K562 (cell line): ENCODE measurements around the gene SLC25A42. TPM values are rescaled to one million over a fixed set of nuclear protein-coding genes. Genes with fewer than 3 reads are reported as not detected.

ENCODE experiments used
- BACH1 ChIP-seq: fragments of 200-800 bp; sonication (Bioruptor generic); IDR thresholded peaks from 2 replicates; pipeline ENCODE4 v1.6.1; 2016; ENCODE audit warnings: missing genetic modification characterization, missing compliant biosample characterization
- CXXC5 ChIP-seq: fragments of 250-450 bp; sonication (Bioruptor Pico); IDR thresholded peaks from 2 replicates; pipeline ENCODE4 v1.8.0; 2022; ENCODE audit warnings: inconsistent platforms, mild to moderate bottlenecking, moderate library complexity
- FOXP1 ChIP-seq: sonication (generic); formaldehyde crosslinking; IDR thresholded peaks from 2 replicates; pipeline ENCODE4 v1.8.0; 2022; ENCODE audit warnings: mild to moderate bottlenecking, missing genetic modification reagents
- KDM1A ChIP-seq, 2 experiments: fragments of 450-650 bp; IDR thresholded peaks; 2 replicates each; pipeline ENCODE4 v1.6.1; 2016; ENCODE audit warnings: mild to moderate bottlenecking in 2 of 2
- NR2C1 ChIP-seq, 2 experiments: fragments of 450-650 bp; IDR thresholded peaks; 2 replicates each; pipeline ENCODE4 v1.6.1; 2017; ENCODE audit warnings: mild to moderate bottlenecking in 2 of 2, antibody characterized with exemption in 1 of 2, inconsistent platforms in 1 of 2, missing compliant biosample characterization in 1 of 2, missing genetic modification characterization in 1 of 2
- POLR2H ChIP-seq: IDR thresholded peaks from 2 replicates; pipeline ENCODE4 v1.6.1; 2016; ENCODE audit warnings: missing genetic modification characterization, low read depth, mild to moderate bottlenecking, control low read depth, missing compliant biosample characterization, moderate library complexity
- SMARCB1 ChIP-seq: IDR thresholded peaks from 2 replicates; pipeline ENCODE4 v1.6.1; 2011; ENCODE audit warnings: improper control_type of control experiment, low read depth; ENCODE audit not compliant: insufficient read length
- ZBTB8A ChIP-seq: fragments of 450-650 bp; IDR thresholded peaks from 2 replicates; pipeline ENCODE4 v1.6.1; 2018; ENCODE audit warnings: mild to moderate bottlenecking, moderate library complexity; ENCODE audit not compliant: partially characterized antibody
- ZNF444 ChIP-seq: fragments of 250-450 bp; sonication (Bioruptor Pico); IDR thresholded peaks from 2 replicates; pipeline ENCODE4 v1.4.0; 2020; ENCODE audit warnings: mild to moderate bottlenecking, moderate library complexity
- polyA plus RNA-seq, 8 experiments: library from polyadenylated mRNA; depleted of rRNA in 4 of 8; stranded (reverse) in 5 of 8; unstranded in 3 of 8; fragments of >200 nt; fragmentation: Nextera tagmentation in 2 of 8; fragmentation: Illumina TruSeq in 1 of 8; extraction: Ambion mirVana in 2 of 8; extraction: Trizol in 1 of 8; gene quantifications; 2 replicates each; pipeline versions ENCODE4 v1.2.1 to v1.2.3, GENCODE V29; 2011 to 2014; ENCODE audit warnings: inconsistent platforms in 1 of 8, missing spikeins in 1 of 8
- total RNA-seq, 7 experiments: library from RNA; depleted of rRNA in 6 of 7; stranded (reverse); fragments of >200 nt in 6 of 7; fragmentation: Illumina TruSeq in 2 of 7; extraction: Trizol in 2 of 7; gene quantifications; 2 replicates each; pipeline versions ENCODE4 v1.2.1 to v1.2.3, GENCODE V29; 2011 to 2021; ENCODE audit warnings: low replicate concordance in 1 of 7
- TF ChIP-seq, protein P1 (sequence below), 2 experiments: fragments of 450-650 bp in 1 of 2; sonication (generic) in 1 of 2; formaldehyde crosslinking in 1 of 2; IDR thresholded peaks; 2 replicates each; pipeline versions ENCODE4 v1.7.1 to v1.9.0; 2016 to 2022; ENCODE audit warnings: inconsistent platforms in 1 of 2, mild to moderate bottlenecking in 1 of 2, missing genetic modification reagents in 1 of 2
- TF ChIP-seq, protein P2 (sequence below): fragments of 200-800 bp; sonication (Bioruptor generic); IDR thresholded peaks from 2 replicates; pipeline ENCODE4 v1.6.1; 2017; ENCODE audit warnings: missing genetic modification characterization, missing compliant biosample characterization
- TF ChIP-seq, protein P3 (sequence below), 2 experiments: fragments of 150-350 bp in 1 of 2; IDR thresholded peaks; 2 replicates each; pipeline ENCODE4 v1.6.1; 2012 to 2016; ENCODE audit warnings: low read depth in 2 of 2, low read length in 2 of 2, mild to moderate bottlenecking in 1 of 2, moderate library complexity in 1 of 2

SLC25A42 gene
- total and polyA plus RNA-seq, 9 of the 15 experiments (the other 6 are each of a cell fraction or from before 2014, with no cell fraction given): 0.59 to 32.2 (median 14.1) TPM

- TF ChIP-seq FOXP1 (CRISPR knock-in tag): 0 out of 2 replicates have a peak, but pooled peaks have one; percentile 34
- peak; percentile 84 for TF ChIP-seq NR2C1 (IDR thresholded peaks at IDR 0.05)
- TF ChIP-seq NR2C1 (tag; IDR thresholded peaks at IDR 0.05): peak; percentile 87
- no peak for TF ChIP-seq ZBTB8A
- TF ChIP-seq SMARCB1: no peak
- TF ChIP-seq CXXC5 (CRISPR knock-in tag): peak; percentile 60
- TF ChIP-seq ZNF444 (CRISPR knock-in tag): no peak
- no peak for TF ChIP-seq BACH1 (tag)
- TF ChIP-seq, protein P1, sequence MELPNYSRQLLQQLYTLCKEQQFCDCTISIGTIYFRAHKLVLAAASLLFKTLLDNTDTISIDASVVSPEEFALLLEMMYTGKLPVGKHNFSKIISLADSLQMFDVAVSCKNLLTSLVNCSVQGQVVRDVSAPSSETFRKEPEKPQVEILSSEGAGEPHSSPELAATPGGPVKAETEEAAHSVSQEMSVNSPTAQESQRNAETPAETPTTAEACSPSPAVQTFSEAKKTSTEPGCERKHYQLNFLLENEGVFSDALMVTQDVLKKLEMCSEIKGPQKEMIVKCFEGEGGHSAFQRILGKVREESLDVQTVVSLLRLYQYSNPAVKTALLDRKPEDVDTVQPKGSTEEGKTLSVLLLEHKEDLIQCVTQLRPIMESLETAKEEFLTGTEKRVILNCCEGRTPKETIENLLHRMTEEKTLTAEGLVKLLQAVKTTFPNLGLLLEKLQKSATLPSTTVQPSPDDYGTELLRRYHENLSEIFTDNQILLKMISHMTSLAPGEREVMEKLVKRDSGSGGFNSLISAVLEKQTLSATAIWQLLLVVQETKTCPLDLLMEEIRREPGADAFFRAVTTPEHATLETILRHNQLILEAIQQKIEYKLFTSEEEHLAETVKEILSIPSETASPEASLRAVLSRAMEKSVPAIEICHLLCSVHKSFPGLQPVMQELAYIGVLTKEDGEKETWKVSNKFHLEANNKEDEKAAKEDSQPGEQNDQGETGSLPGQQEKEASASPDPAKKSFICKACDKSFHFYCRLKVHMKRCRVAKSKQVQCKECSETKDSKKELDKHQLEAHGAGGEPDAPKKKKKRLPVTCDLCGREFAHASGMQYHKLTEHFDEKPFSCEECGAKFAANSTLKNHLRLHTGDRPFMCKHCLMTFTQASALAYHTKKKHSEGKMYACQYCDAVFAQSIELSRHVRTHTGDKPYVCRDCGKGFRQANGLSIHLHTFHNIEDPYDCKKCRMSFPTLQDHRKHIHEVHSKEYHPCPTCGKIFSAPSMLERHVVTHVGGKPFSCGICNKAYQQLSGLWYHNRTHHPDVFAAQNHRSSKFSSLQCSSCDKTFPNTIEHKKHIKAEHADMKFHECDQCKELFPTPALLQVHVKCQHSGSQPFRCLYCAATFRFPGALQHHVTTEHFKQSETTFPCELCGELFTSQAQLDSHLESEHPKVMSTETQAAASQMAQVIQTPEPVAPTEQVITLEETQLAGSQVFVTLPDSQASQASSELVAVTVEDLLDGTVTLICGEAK (IDR thresholded peaks at IDR 0.05): peak; percentile 26; the same call in 1 of the 2 replicates
- TF ChIP-seq, protein P1 (CRISPR knock-in tag; IDR thresholded peaks at IDR 0.05): no peak
- TF ChIP-seq, protein P2, sequence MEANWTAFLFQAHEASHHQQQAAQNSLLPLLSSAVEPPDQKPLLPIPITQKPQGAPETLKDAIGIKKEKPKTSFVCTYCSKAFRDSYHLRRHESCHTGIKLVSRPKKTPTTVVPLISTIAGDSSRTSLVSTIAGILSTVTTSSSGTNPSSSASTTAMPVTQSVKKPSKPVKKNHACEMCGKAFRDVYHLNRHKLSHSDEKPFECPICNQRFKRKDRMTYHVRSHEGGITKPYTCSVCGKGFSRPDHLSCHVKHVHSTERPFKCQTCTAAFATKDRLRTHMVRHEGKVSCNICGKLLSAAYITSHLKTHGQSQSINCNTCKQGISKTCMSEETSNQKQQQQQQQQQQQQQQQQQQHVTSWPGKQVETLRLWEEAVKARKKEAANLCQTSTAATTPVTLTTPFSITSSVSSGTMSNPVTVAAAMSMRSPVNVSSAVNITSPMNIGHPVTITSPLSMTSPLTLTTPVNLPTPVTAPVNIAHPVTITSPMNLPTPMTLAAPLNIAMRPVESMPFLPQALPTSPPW (CRISPR knock-in tag): peak; percentile 75
- TF ChIP-seq KDM1A (IDR thresholded peaks at IDR 0.05): 0 out of 4 replicates have a peak, but pooled peaks of 1 of the 2 experiments have one; percentile 20
- TF ChIP-seq, protein P3, sequence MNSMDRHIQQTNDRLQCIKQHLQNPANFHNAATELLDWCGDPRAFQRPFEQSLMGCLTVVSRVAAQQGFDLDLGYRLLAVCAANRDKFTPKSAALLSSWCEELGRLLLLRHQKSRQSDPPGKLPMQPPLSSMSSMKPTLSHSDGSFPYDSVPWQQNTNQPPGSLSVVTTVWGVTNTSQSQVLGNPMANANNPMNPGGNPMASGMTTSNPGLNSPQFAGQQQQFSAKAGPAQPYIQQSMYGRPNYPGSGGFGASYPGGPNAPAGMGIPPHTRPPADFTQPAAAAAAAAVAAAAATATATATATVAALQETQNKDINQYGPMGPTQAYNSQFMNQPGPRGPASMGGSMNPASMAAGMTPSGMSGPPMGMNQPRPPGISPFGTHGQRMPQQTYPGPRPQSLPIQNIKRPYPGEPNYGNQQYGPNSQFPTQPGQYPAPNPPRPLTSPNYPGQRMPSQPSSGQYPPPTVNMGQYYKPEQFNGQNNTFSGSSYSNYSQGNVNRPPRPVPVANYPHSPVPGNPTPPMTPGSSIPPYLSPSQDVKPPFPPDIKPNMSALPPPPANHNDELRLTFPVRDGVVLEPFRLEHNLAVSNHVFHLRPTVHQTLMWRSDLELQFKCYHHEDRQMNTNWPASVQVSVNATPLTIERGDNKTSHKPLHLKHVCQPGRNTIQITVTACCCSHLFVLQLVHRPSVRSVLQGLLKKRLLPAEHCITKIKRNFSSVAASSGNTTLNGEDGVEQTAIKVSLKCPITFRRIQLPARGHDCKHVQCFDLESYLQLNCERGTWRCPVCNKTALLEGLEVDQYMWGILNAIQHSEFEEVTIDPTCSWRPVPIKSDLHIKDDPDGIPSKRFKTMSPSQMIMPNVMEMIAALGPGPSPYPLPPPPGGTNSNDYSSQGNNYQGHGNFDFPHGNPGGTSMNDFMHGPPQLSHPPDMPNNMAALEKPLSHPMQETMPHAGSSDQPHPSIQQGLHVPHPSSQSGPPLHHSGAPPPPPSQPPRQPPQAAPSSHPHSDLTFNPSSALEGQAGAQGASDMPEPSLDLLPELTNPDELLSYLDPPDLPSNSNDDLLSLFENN (IDR thresholded peaks at IDR 0.05; ENCODE audit: low read depth in 2 of 2, low read length in 2 of 2): no peak
- no peak for TF ChIP-seq POLR2H
Observed at GRCh38 chr19:19105365-19106055, 41.7 kb downstream of the SLC25A42 start (continued).
